HG03460 (cell line): ENCODE results near the gene CCDC127.

ENCODE experiments used
- ATAC-seq: cut with Tn5 transposase; IDR thresholded peaks from one replicate; pipeline ENCODE4 v1.9.1; 2021; ENCODE audit not compliant: unreplicated experiment

Gene CCDC127

DNA sequence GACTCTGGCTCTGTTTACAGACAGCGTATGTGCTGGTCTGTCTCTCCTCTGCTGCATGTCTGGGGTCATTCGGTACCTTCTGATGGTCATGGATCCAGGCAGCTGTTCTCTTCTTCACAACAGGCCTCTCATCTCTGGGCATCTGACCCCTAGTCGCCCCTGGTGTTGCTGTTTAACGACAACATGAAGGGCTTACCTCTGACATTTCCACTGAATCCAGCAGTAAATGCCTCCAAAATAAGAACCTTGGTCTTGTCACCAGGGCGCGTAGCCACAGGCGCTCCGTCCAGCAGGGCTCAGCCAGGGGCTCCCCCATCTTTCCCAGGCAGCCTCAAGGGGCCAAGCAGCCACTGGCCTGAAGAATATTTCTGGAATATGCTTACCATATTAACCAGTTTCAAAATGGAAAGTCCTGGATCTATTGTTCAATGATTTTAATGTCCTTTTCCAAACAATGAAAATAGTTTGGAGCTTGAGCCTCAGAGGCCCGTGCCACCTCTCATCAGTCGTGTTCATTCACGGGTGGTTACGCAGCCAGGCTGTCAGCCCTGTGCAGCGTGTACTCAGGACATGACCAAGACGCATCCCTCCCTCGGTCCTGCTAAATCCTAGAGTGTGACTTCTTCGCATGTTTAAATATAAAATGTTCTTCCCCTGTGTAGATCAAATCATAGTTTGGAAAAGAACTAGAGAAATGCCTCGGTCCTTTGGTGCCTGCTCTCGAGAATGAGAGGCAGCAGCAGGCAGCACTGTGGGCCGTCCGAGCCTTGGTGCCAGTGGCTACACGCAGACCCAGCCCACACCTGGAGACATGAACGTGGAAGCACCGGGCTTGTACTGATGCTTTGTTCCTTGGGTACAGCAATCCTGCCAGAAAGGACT is 56.8 kb downstream of the CCDC127 start:
- no peak for ATAC-seq

DNA sequence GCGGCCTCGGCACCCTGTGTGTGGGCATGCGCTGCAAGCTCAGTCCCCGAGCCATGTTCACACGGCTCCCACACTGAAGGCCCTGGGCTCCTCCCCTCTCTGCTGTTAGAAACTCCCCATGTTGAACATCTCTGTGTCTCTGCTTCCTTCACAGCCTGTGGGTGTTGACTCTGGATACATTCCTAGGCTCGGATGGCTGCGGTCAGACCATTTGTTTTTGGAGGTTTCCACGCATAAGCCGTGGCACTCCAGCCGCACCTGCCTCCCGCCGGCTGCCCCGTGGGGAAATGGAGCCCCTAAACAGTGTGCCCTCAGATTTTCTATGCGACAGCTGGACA is 57.8 kb downstream of the CCDC127 start:
- no peak for ATAC-seq

DNA sequence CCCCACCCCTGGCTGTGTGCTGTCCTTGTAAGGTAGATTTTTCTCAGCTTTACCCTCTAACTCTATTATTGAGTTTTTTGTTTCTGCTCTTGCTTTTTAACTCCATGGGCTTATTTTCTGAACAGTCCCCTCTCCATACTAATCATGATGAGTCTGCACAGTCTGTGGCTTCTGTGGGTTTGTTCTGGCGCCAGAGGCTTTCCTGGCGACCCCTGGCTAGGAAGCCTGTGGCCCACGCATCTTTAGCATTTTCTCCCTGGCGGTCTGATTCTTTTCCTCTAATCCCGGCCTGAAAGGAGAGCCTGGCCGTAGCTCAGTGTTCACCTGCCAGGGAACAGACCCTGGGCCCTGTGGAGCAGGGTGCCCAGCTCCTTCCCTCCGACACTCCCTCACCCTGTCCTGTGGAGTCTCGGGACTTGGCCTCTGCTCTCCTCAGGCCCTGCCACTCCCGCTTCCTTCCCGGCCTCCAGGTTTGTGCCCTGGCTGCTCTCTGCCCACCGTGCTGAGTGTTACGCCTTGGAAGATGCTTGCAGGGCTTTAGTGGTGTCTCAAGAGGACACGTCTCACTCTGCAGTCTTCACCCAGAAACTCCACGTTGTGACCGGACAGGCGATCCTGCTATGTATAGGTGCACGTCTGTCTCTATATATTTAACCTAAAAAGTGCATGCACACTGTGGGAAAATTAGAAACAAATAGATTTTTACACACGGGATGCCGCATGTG is 58.3 kb downstream of the CCDC127 start:
- ATAC-seq = no peak

DNA sequence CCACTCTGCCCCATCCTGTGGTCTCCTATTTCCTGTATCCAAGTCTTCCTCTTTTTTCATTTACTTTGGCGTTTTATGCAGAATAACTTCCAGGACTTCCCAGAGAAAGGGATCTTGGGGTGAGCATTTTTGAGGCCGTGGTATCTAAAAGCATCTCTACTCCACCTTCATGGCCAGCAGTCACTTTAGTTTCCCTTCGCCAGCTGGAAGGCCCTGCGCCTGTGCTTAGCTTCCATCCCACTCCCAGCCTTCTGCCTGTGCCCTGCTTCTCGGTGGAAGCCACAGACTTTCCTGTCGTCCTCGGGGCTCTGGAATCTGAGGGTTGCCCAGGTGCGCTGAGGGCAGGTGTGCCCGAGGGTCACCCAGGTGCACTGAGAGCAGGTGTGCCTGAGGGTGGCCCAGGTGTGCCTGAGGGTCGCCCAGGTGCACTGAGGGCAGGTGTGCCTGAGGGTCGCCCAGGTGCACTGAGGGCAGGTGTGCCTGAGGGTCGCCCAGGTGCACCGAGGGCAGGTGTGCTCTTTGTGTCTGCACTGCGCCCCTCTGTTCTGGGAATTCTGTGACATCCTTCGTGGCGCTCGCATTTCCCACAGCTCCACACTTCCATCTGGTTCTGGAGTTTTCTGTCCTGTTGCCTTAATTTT is 59.0 kb downstream of the CCDC127 start:
- ATAC-seq = no peak

DNA sequence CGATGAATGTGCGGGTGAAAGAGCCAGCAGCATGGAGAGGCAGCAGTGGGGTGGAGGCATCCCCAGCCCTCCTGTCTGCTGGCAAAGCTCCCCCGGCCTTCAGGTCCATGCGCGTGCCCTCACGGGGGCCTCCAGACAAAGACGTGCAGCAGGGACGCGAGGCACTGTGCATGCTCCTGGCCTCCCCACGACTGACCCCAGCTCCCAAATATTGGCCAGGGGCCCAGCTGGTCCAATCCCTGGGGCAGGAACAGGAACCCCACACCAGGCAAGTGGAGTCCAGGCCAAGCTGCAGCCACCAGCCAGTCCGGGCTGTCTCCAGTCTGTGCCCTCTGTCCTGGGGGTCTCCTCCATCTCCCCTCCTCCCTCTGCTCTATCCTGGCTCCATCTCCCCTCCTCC is 60.2 kb downstream of the CCDC127 start:
- ATAC-seq = no peak

DNA sequence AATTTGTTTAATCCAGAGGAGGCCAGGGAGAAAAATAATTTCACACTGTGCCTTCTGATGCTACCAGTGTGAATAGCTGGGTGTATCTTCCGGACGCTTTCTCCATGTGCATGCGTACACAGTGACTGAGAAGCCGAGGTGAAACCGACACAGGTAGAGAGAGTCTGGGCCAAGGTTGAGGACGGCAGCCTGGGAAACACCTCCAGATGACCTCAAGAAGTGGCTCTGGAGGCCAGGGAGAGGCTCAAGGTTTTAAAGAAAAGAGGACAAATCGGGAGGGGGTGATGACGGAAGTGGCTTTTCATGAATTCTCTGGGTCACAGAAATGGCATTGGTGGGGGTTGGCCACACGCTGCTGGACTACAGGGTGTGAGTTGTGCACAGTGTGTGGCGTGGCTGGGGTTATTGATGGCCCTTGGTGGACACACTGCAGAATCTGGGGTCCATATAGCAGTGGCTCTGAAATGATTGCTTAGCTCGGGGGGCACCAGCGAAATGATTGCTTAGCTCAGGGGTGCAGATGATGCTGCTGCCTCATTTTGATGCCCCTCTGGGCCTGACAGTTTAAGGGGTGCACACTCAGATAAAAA is 60.7 kb downstream of the CCDC127 start:
- ATAC-seq = no peak

DNA sequence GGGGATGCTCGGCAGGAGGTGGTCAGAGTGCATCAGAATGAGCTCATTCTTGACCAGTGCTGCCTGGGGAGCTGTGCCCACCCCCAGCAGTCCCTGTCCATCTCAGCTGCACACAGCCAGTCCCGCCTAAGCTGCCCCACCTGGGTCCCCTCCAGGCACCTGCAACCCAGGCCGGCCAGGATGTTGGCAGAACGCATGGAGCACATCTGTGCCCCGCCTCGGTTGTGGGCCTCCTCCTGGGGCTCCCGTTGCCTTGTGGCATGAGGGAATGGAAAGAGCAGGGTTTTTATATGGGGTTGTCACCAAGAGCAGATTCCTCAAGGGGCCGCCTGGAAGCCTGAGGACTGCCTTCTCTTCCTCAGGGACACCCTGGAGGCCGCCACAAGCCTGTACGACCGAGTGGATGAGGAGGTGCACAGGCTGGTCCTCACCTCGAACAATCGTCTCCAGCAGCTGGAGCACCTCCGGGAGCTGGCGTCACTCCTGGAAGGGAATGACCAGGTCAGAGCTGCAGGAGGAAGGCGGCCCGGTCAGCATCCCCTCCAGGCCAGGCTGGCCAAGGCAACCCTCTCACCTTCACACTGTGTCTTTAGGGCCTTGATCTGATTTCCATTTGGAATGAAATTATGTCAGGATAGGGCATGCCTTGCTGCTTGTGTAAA is 61.4 kb downstream of the CCDC127 start:
- ATAC-seq = no peak

DNA sequence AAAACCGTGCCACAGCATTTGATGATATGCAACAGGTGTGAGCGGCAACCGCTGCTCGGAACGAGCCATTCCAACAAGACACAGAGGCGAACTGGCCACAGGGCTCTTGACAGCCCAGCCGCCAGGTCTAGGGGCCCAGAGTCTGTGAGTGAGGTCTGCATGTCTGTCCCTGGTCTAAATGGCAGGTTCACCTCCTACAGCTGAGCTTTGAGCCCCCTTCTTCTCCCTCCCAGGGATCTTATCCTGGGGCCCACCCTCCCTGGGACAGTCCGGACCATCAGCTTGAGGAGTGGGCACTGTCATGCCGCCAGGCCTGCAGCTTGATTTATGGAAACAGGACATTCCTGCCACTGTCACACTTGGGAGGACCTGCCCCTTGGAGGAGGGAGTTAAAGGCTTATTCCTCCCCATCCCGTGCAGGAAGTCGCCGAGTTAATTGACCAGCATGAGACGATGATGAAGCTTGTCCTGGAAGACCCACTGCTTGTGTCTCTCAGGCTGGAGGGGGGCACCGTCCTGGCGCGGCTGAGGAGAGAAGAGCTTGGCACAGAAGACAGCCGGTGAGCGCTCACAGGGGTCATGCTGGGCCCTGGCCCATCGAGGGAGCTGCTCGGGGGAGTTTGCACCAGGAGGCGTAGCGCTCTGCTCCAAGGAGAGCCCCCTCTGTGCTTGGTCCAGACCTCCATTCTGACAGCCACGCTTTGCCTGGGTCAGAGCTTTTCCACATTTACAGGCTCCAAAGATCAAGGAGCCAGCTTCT is 62.1 kb downstream of the CCDC127 start:
- no peak for ATAC-seq

DNA sequence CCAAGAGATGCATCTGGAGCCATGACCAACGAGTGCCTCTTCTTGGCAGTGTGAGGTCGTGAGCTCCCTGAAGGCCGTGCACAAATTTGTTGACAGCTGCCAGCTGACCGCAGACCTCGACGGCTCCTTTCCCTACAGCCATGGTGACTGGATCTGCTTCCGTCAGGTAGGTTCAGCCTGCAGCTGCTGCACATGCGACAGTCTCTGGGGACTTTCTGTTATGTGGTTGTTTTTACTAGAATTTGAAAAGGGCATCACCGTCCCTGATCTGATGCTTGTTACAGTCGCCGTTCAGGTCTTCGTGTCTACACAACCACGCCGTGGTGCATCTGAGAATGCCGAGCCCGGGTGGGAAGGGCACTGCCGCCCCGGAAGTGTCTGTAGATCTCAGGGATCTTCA is 63.1 kb downstream of the CCDC127 start:
- ATAC-seq = no peak

DNA sequence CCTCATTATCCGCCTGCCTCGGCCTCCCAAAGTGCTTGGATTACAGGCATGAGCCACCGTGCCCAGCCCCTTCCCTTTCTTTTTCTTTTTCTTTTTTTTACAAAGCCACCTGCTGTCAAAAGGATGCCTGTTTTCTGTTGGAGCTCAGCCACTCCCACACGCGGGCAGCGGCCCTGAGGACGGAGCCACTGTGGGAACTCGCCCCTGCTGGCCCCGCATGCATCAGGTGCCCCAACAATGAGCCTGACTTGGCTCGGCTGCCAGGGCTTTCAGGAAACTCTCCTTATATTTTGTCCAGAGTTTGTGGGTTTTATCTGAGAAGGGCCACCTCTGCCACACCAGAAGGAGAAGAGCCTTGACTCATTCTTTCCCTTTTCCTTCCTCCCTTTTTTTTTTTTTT is 63.7 kb downstream of the CCDC127 start:
- ATAC-seq = no peak

DNA sequence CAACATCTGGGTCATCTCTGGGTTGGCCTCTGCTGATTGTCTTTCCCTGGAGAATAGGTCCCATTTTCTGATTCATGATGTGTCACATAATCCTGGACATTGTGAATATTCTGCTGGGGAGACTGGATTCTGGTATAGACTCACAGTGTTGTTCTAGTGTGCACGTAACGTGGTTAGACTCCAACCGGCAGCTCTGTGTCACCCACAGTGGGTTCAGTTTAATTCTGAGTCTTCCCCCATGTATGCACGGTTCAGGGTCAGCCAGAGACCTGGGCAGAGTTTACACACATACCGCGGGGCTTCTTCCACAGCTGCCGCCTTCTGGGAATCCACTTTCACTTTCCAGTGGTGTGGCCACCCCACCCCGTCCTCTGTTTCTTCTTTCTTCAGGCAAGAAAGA is 64.7 kb downstream of the CCDC127 start:
- ATAC-seq = no peak

DNA sequence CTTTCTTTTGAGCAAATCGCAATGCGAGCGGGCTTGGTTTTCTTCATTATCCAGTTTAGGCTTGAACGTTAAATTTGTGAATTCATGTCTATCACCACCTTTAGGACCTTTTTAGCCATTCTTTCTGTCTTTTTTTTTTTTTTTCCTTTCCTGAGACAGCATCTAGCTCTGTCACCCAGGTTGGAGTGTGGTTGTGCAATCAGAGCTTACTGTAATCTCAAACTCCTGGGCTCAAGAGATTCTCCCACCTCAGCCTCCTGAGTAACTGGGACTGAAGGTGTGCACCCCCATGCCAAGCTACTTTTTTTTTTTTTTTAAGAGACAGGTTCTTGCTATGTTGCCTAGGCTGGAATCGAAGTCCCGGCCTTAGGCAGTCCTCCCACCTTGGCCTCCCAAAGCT is 65.9 kb downstream of the CCDC127 start:
- ATAC-seq = no peak

DNA sequence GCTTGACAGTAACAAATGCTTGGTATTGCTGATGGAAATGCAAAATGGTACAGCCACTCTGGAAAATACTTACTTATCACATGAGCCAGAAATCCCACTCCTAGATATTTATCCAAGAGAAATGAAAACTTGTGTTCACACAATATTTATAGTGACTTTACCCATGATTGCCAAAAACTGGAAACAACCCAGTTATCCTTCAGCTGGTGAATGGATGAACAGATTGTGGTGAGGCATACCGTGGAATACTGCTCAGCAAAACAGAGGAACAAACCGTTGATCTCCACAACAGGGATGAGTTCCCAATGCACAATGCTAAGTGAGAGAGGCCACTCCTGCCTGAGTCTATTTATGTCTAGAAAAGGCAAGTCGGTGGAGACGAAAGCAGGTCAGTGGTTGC is 67.2 kb downstream of the CCDC127 start:
- no peak for ATAC-seq

DNA sequence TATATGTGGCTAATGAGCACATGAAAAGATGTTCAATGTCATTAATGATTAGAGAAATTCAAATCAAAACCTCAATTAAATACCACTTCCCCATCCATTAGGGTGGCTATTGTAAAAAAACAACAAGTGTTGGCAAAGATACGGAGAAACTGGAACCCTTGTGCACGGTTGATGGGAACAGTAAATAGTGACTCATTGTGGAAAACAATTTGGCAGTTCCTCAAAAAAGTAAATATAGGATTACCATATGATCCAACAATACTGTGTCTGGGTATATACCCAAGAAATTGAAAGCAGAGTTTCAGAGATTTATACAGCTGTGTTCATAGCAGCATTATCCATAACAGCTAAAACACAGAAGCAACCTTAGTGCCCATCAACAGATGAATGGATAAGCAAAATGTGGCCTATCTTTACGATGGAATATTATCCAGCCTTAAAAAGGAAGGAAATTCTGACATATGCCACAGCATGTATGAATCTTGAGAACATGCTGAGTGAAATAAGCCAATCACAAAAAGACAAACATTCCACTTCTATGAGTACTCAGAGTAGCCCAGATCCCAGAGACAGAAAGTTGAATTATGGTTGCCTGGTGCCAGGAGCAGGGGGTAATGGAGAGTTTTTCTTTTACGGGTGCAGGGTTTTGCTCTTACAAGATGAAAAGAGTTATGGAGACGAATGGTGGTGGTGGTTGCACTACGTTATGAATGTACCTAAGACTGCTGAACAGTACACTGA is 68.0 kb downstream of the CCDC127 start:
- no peak for ATAC-seq

DNA sequence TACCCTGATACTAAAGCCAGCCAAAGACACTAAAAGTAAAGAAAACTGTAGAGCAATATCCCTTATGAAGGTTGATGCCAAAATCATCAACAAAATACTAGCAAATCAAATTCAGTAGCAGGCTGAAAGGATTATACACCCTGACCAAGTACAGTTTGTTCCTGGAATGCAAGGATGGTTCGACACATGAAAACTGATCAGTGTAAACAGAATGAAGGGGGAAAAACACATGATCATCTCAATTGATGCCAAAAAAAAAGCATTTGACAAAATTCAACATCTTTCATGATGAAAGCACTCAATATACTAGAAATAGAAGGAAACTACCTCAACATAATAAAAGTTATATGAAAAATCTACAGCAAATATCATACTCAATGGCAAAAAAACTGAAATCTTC is 70.2 kb downstream of the CCDC127 start:
- ATAC-seq = no peak
